Hepatocyte (in vitro differentiated cells): ENCODE measurements around the gene MARCHF5.

Source experiments
- CTCF ChIP-seq: fragments of 200-600 bp; sonication (generic); IDR thresholded peaks from 2 replicates; pipeline ENCODE4 v1.5.1; 2016; ENCODE audit warnings: antibody characterized with exemption, mild to moderate bottlenecking; ENCODE audit not compliant: poor library complexity
- EZH2 ChIP-seq: fragments of 200-600 bp; sonication (generic); IDR thresholded peaks from 2 replicates; pipeline ENCODE4 v1.6.1; 2016; ENCODE audit warnings: antibody characterized with exemption, mild to moderate bottlenecking, borderline replicate concordance
- EZH2phosphoT487 ChIP-seq: fragments of 200-600 bp; sonication (generic); IDR thresholded peaks from one replicate; pipeline ENCODE4 v1.6.1; 2018; ENCODE audit warnings: antibody characterized with exemption, mild to moderate bottlenecking, low read depth, moderate library complexity; ENCODE audit not compliant: unreplicated experiment, severe bottlenecking

GRCh38 chr10:92305133-92306072 lies 14.4 kb downstream of the MARCHF5 start:
- TF ChIP-seq EZH2phosphoT487 (no peak), CTCF (no peak), EZH2 (no peak)
